Activated naive CD8-positive, alpha-beta T cell treated with anti-CD3 and anti-CD28 coated beads for 36 hours (primary cell): ENCODE measurements around the gene MRPL24. TPM values are rescaled to one million over a fixed set of nuclear protein-coding genes. Genes with fewer than 3 reads are reported as not detected.
A peak's percentile ranks its signal among the peaks of the same experiment; 100 is the strongest.

Source experiments
- DNase-seq: peaks from one replicate; pipeline ENCODE4 v3.0.0; 2021
- H3K27ac Mint-ChIP-seq: one replicate; pipeline ENCODE4 v1.8.0; 2022; ENCODE audit warnings: mild to moderate bottlenecking, moderate library complexity, mixed read lengths
- H3K27me3 Mint-ChIP-seq: one replicate; pipeline ENCODE4 v1.8.0; 2022; ENCODE audit warnings: mild to moderate bottlenecking, mixed read lengths
- H3K36me3 Mint-ChIP-seq: one replicate; pipeline ENCODE4 v1.8.0; 2021; ENCODE audit warnings: mild to moderate bottlenecking, mixed read lengths
- H3K4me1 Mint-ChIP-seq: one replicate; pipeline ENCODE4 v1.8.0; 2021; ENCODE audit warnings: mixed read lengths
- H3K4me3 Mint-ChIP-seq: one replicate; pipeline ENCODE4 v1.8.0; 2022; ENCODE audit warnings: mild to moderate bottlenecking, moderate library complexity, mixed read lengths
- H3K9me3 Mint-ChIP-seq: one replicate; pipeline ENCODE4 v1.8.0; 2022; ENCODE audit warnings: mixed read lengths
- total RNA-seq, 2 experiments: library from RNA; stranded (reverse); gene quantifications; one replicate each; pipeline ENCODE4 v1.2.3, GENCODE V29; 2021

The MRPL24 gene
- total RNA-seq, 2 experiments from 2014 or later, result 85.1 to 94.6 TPM

DNA sequence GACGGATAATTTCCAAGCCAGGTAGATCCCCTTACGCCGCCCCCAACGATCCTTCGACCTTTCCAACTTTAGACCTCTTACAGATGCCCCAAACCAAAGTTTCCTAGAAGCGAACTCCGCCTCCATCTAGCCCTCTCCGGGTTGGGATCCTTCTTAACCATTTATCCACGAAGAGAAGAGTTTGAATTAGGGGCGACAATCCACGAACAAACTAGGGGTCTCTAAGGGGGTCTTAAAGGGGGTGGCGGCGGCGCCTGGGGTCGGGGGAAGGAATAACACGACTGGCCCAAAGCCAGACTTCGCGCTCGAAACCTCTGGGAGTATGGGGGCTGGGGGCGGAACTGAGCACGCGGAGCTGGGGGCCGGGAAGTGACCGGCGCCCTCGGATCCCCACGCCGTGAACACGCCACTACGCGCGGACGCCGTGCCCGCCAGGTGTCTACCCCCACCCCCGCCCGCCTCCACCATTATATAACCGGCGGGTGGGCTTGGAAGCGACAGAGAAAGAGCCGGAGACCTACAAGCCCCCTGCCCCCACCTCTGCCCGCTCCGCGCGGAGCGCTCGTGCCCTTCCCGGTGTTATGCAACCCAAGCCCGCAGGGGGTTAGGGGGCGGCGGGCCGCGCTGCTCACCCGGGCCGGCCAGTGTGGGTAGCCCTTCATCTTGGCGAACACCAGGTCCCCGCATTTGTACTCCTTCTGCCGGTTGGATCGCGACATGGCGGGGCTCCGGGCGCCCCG is 10.0 kb upstream of the MRPL24 start:
- Mint-ChIP-seq H3K36me3 (peaks cover 35% of the 10 kb centered on the region), H3K4me3 (peak overlapping the region; percentile 99), H3K27me3 (no peaks in the 10 kb centered on the region), H3K4me1 (peaks cover 46% of the 10 kb centered on the region), H3K27ac (peak overlapping the region; percentile 99), H3K9me3 (no peaks in the 10 kb centered on the region)
- peak; percentile 55 for DNase-seq

DNA sequence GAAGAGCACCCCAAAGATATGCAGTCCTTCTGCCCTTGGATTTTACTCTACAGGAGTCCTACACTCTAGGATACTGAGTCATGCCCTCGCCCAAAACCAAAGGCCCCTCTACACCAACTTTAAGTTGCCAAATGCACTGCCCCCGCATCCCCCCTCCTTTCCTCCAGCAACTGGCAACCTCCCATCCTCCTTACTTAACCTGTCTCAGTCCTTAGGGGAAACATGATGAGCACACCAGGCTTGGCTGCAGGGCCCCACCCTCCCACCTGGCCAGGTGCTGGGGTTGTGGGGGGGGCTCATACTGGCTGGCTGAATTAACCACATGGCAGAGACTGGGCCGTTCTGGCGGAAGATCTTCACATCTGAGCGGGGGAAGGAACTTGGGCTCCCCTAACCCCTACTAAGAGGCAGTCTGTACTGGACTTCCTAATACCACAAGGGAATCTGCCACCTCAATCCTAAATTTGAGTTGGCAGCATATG is 9.3 kb upstream of the MRPL24 start:
- H3K9me3 Mint-ChIP-seq, result no peaks in the 10 kb centered on the region
- H3K4me3 Mint-ChIP-seq, result peak overlapping the region; percentile 99
- peaks cover 52% of the 10 kb centered on the region for H3K4me1 Mint-ChIP-seq
- H3K27me3 Mint-ChIP-seq, result no peaks in the 10 kb centered on the region
- H3K36me3 Mint-ChIP-seq, result peaks cover 42% of the 10 kb centered on the region
- DNase-seq, result peak; percentile 39
- peak overlapping the region; percentile 99 for H3K27ac Mint-ChIP-seq

DNA sequence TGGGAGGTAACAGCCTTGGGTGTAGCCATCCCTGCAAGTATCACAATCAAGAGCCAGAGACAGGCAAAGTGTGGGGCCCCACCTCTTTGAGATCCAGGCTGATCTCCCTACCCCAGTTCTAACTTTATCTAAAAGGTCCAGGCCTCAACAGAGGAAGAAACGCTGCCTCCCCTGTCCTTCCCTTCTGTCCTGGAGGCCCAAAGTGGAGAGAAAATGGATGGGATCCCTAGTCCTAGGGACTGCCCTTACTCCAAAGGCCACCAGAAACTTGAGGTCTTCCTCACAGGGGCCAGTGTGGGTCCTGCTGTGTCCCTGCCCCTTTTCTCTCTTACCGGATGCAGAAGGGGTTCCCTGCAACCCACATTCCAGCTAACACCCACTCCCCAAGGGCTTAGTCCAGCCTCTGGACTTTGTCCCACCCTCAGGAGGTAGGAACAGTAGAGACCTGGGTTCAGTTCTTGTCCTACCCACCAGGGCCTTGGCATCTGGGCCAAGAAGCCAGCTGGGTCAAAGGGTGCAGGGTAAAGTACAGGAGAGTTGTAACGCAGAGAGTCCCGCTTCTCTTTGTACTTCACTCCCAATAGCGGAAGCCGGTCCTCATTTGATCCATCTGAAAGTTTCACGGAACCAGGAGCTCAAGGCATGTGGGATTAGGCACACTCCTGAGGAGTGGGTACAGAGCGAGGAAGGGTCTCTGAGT is 8.7 kb upstream of the MRPL24 start:
- no peak for DNase-seq
- H3K4me1 Mint-ChIP-seq, result peaks cover 55% of the 10 kb centered on the region
- H3K9me3 Mint-ChIP-seq, result no peaks in the 10 kb centered on the region
- no peaks in the 10 kb centered on the region for H3K27me3 Mint-ChIP-seq
- H3K36me3 Mint-ChIP-seq, result peaks cover 47% of the 10 kb centered on the region
- peak overlapping the region; percentile 99 for H3K4me3 Mint-ChIP-seq
- peak overlapping the region; percentile 99 for H3K27ac Mint-ChIP-seq

DNA sequence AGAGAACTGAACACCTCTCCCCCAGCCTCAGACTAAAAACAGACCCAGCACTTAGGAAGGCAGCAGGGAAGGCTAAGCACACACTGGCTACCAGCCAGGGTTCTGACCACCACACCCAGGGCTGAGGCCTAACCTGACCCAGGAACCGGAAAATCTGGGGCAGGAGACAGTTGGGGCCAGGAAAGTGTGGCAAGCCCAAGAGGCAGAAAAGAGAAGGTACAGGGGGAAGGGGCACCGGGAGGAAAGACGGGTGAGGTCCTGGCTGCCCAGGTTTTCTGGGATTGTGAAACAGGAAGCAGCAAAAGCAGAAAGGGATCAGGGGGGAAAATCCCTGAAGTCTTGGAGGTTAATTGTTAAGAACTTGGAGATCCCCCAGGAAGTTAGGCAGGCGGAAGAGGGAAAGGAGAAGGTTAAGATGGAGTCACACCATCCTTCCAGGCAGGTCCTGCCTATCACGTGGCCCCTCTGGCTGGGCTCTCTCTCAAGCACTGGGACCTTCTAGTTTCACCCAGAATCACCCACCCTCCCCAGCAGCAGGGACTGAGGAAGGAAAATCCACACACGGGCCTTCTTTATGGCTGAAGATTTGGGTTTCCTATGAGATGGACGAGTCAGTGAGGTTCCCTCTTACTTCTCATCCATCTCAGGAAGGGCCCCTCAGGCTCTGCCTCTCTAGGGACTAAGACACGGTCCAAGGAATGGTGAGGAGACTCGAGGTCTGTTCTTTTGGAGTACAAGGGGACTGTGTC is 8.0 kb upstream of the MRPL24 start:
- H3K4me1 Mint-ChIP-seq, result peaks cover 56% of the 10 kb centered on the region
- H3K27me3 Mint-ChIP-seq, result no peaks in the 10 kb centered on the region
- peak overlapping the region; percentile 99 for H3K27ac Mint-ChIP-seq
- no peaks in the 10 kb centered on the region for H3K9me3 Mint-ChIP-seq
- H3K4me3 Mint-ChIP-seq, result peak overlapping the region; percentile 99
- DNase-seq, result no peak
- peaks cover 51% of the 10 kb centered on the region for H3K36me3 Mint-ChIP-seq

DNA sequence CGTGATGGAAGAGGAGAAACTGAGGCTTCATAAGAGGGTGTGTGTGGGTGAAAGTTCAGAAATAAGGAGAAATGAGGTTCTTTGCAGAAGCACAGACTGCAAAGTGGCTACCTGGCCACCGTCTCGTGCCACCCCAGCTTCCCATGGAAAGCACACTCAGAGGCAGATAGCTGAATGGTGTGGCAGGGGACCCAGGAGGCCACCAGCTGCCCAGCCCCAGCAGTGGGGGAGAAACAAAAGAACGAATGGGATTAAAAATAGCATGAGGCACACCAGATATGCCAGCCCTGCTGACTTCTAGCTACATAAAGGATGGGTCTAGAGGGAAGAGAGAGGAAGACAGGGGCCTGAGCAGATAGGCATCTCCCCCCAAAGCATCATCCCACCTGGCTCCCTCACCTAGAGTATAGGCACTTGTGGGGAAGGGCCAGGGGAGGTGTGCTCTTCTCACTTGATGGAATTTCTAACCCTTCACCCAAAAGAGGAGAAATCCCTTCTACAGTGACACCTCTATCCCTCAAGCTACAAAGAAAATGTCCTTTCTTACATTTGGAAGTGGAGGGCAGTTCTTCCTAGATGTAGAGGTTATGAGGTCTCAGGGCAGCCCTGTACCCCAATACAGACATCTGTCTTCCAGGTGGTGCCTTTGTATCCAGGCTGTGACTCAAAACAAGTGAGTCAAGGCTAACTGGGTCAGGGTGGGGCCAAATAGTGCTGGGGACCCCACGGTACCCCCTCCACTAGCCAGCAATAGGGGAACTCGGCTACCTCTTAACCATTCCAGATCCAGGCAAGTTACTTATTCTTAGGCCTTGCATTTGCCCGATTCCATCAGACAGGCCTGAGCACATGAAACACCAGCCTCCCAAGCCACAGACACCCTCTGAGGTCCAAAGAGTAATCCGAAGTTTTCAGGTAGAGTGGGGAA is 7.1 kb upstream of the MRPL24 start:
- Mint-ChIP-seq H3K9me3 (no peaks in the 10 kb centered on the region), H3K36me3 (peaks cover 58% of the 10 kb centered on the region), H3K4me3 (peak overlapping the region; percentile 99), H3K27me3 (no peaks in the 10 kb centered on the region), H3K27ac (peak overlapping the region; percentile 99), H3K4me1 (peaks cover 54% of the 10 kb centered on the region)
- no peak for DNase-seq

DNA sequence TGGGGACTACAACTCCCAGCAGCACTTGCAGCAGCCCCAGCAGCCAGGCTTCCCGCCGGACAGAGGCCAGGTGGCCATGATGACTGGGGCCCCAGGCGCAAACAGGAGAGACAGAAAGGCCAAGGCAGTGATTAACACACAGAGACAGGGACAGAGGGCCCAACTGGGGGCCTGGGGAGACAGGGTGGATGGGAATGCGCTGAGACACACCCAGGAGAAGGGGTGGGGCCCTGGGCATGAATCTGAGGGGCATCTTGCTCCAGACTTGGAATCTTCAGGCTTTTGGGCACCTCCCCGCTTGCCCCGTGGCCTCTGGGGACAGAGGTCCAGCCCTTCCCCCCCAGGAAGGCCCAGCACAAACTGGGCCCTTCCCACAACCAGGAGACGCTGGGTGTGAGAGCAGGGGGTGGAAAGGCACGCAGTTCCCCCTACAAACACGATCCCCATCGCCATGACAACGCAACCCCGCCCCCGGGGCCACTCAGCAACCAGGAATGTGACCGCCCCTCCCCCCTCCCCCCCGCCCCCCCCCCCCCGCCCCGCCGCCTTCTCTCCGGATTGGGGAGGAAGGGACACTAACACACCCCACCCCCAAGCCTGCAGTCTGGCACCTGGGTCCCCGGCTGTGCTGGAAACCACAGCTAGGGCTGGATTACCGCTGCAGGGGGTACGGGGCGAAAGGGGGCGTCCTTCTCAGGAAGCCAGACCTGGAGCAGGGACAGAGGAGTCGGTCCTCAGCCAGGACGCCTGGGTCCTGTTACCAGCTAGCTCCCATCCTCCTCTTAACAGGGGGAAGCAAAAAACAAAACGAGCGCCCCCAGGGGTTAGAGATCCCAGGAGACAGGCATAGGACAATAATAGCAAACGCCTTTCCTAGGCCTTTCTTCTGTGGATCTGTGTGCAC is 6.1 kb upstream of the MRPL24 start:
- peak overlapping the region; percentile 99 for H3K4me3 Mint-ChIP-seq
- DNase-seq, result peak; percentile 70
- H3K9me3 Mint-ChIP-seq, result no peaks in the 10 kb centered on the region
- peaks cover 61% of the 10 kb centered on the region for H3K36me3 Mint-ChIP-seq
- peak overlapping the region; percentile 99 for H3K27ac Mint-ChIP-seq
- H3K4me1 Mint-ChIP-seq, result peaks cover 58% of the 10 kb centered on the region
- no peaks in the 10 kb centered on the region for H3K27me3 Mint-ChIP-seq

DNA sequence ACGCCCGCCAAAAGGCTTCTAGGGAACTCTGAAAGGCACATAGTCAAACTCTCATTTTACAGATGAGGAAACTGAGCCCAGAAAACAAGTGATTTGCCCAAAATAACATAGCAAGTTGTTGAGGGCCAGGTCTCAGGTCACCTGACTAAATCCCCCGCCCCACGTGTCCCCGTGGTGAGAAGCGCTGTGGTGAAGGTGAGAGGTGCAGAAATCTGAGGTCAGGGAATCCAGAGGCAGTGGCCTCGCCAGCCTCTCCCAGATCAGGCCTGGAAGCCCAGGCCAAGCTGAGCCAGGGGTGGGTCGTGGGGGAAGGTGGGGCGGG is 5.5 kb upstream of the MRPL24 start:
- Mint-ChIP-seq H3K9me3 (no peaks in the 10 kb centered on the region), H3K4me1 (peaks cover 63% of the 10 kb centered on the region), H3K27me3 (no peaks in the 10 kb centered on the region), H3K36me3 (peaks cover 66% of the 10 kb centered on the region), H3K4me3 (peak overlapping the region; percentile 43), H3K27ac (peak overlapping the region; percentile 93)
- DNase-seq, result no peak

DNA sequence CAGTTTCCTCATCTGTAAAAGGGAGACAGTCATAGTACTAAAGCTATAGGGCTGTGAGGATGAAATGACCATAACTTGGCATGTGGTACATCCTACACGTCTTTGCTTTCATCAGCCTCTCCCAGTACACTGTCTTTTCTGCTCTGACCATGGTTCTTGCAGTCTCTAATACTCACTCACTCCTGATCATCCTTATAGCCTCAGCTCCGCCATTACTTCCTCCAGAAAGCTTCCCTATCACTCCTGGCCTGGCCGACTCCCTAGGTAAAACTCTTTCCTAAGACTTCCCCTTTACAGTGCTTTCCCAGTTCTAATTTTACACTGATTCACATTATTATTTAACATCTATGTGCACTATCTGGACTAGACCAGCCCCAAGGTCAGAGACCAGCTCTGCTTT is 5.0 kb upstream of the MRPL24 start:
- DNase-seq, result no peak
- peaks cover 65% of the 10 kb centered on the region for H3K4me1 Mint-ChIP-seq
- peaks cover 69% of the 10 kb centered on the region for H3K36me3 Mint-ChIP-seq
- no peak overlapping the region for H3K4me3 Mint-ChIP-seq
- H3K27me3 Mint-ChIP-seq, result no peaks in the 10 kb centered on the region
- no peaks in the 10 kb centered on the region for H3K9me3 Mint-ChIP-seq
- peak overlapping the region; percentile 93 for H3K27ac Mint-ChIP-seq

DNA sequence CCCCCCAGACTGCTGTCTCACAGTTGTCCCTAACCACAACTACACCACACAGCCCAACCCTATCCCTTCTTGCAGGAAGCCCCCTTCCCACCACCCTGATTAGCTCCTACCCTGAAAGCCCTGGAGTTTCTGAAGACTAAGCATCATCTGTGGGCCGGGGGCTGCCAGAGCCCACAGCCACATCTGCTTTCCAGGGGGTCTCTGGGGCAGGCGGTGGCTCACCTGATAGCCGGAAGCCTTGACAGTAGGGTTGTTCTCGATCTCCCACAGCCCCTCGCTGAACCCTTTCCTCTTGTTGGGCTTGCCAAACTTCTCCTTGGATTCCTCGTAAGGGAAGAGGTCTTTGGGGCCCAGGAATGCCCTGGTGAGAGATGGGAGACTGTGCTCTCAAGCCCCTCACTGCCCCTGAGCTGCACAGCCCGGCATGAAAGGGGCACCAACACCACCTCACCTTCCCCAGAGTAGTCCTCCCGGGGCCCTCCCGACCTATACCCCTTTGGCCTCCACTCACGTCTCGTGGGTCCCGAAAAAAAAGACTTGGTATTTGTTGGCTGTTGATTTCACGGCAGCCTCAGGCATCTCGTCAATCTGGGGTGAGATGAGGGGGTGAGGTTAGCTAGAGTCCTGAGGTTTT is 4.0 kb upstream of the MRPL24 start:
- peaks cover 70% of the 10 kb centered on the region for H3K36me3 Mint-ChIP-seq
- no peak overlapping the region for H3K4me3 Mint-ChIP-seq
- no peaks in the 10 kb centered on the region for H3K27me3 Mint-ChIP-seq
- no peaks in the 10 kb centered on the region for H3K9me3 Mint-ChIP-seq
- no peak for DNase-seq
- H3K27ac Mint-ChIP-seq, result peak overlapping the region; percentile 60
- H3K4me1 Mint-ChIP-seq, result peaks cover 64% of the 10 kb centered on the region

DNA sequence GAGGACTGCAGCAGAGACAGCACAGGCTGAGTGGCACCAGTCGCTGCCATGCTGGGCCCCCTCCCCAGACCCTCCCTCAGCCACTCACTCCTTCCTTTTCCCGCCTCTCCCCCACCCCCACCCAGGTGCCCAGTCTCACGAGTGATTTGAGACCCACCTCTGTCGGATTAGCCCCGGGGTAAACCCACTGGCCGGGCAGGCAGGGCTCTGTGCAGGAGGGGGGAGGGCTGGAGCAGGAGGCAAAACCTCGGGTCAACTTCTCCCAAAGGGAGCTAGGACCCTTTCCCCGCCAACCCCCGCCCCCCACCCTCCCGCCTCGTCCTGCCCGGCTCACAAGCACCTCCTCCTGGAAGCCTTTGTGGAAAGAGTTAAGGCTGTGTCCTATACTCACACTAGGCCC is 3.5 kb upstream of the MRPL24 start:
- Mint-ChIP-seq H3K27ac (peak overlapping the region; percentile 60), H3K36me3 (peaks cover 64% of the 10 kb centered on the region), H3K27me3 (no peaks in the 10 kb centered on the region), H3K4me3 (no peak overlapping the region), H3K4me1 (peaks cover 64% of the 10 kb centered on the region), H3K9me3 (no peaks in the 10 kb centered on the region)
- no peak for DNase-seq

DNA sequence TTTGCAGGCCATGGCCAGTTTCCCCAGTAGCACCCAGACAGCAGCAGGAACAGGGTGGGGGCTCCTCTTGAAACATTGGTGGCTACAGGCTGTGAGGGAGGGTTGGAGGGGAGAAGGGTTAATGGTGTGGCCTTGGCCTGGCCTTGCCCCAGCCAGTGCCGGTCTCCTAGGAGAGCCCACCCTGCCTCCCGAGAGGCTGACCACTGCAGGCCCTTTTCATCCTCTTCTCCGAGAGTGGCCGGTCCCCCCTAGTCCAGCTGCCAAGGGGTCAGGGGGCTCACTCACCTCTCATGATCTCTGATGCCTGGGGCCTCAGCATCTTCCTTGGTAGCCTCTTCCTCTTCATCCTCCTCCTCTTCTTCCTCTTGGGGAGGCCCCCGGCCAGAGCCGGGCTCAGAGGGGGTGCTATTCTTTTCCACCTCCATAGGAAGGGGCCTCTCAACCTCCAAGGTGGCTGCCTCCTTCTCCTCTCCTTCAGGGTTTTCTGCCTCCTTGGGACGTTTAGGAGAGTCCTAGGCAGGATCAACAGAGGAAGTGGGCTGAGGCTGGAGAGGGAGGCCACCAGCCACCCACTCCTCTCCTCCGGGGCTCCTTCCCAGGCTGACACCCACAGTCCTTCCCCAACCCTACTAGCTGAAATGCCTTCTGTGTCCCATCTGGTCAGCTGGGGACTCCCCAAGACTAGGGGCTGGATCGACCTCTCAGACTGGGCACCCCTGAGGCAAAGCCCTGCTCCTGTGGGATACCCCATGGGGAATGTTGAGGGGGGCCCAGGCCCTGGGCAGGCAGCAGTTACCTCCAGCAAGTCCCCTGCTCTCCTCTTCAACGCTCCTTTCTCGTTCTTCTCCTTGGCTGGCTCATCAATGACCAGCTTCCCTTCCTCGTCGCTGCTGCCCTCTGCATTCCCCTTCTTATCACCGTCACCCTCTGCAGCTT is 2.7 kb upstream of the MRPL24 start:
- DNase-seq, result no peak
- H3K36me3 Mint-ChIP-seq, result peaks cover 60% of the 10 kb centered on the region

DNA sequence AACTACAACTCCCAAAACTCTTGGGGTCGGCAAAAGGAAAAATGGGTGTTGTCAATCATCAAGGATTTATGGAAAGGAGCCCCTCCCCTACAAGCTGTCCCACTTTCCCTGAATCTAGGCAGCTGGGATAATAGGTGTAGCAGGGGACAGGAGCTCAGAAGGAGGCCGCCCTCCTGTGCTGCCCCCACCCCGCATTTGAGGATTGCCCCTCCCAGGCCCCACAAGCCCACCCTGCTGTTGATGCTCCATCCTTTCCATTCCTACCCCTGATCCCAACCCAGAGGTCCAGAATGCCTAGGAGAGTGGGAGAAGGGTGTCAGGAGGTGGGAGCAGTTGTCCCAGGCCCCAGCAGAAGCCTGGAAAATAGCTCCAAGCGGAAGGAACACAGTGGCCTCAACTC is 1.9 kb upstream of the MRPL24 start:
- no peak overlapping the region for H3K4me3 Mint-ChIP-seq
- peak overlapping the region; percentile 95 for H3K27ac Mint-ChIP-seq
- no peaks in the 10 kb centered on the region for H3K27me3 Mint-ChIP-seq

More for the DNA sequence above, 2.7 kb upstream of the MRPL24 start:
- Mint-ChIP-seq H3K27me3 (no peaks in the 10 kb centered on the region), H3K4me1 (peaks cover 62% of the 10 kb centered on the region), H3K9me3 (no peaks in the 10 kb centered on the region), H3K27ac (peak overlapping the region; percentile 54), H3K4me3 (no peak overlapping the region)

More for the DNA sequence above, 1.9 kb upstream of the MRPL24 start:
- H3K36me3 Mint-ChIP-seq, result peaks cover 60% of the 10 kb centered on the region
- no peaks in the 10 kb centered on the region for H3K9me3 Mint-ChIP-seq
- peaks cover 54% of the 10 kb centered on the region for H3K4me1 Mint-ChIP-seq
- no peak for DNase-seq
